Measurements from ENCODE around the gene SIGLEC8. TPM values are rescaled to one million over a fixed set of nuclear protein-coding genes. Genes with fewer than 3 reads are reported as not detected.

Gene SIGLEC8
- total RNA-seq: under 1 TPM; 0.17 to 0.94 (median 0.38) TPM

DNA sequence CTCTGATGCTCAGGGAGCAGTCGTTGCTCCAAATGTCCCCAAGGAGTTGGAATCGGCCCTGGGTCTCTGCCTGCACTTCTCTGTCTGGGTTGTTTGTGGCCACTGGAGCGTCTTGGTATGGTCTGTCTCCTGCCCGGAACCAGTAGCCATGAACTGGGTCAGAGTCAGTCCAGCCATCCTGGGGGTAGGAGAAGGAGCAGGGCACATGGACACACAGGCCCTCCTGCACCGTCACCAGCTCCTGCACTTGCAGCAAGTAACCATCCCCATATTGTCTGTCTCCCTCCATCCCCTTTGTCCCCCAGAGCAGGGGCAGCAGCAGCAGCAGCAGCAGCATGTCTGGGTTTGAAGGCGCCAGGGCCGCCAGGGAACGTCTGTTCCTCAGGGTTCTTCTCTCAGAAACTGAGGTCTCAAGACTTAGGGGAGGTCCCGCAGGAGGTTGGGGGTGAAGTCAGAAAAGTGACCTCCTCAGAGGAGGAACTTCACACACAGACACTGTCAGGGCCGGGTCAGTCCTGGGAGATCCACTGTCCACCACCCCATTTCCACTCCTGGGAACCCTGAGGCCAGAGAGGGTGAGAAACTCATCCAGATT, at the start of gene SIGLEC8:
TSS of gene SIGLEC8 (minus strand) at position 404 of the 595 bp plus-strand sequence. CDS start at position 337, 67 bp downstream.
- TF ChIP-seq, protein P1, sequence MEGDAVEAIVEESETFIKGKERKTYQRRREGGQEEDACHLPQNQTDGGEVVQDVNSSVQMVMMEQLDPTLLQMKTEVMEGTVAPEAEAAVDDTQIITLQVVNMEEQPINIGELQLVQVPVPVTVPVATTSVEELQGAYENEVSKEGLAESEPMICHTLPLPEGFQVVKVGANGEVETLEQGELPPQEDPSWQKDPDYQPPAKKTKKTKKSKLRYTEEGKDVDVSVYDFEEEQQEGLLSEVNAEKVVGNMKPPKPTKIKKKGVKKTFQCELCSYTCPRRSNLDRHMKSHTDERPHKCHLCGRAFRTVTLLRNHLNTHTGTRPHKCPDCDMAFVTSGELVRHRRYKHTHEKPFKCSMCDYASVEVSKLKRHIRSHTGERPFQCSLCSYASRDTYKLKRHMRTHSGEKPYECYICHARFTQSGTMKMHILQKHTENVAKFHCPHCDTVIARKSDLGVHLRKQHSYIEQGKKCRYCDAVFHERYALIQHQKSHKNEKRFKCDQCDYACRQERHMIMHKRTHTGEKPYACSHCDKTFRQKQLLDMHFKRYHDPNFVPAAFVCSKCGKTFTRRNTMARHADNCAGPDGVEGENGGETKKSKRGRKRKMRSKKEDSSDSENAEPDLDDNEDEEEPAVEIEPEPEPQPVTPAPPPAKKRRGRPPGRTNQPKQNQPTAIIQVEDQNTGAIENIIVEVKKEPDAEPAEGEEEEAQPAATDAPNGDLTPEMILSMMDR (IDR thresholded peaks at IDR 0.05; ENCODE audit: low read depth): no peak

DNA sequence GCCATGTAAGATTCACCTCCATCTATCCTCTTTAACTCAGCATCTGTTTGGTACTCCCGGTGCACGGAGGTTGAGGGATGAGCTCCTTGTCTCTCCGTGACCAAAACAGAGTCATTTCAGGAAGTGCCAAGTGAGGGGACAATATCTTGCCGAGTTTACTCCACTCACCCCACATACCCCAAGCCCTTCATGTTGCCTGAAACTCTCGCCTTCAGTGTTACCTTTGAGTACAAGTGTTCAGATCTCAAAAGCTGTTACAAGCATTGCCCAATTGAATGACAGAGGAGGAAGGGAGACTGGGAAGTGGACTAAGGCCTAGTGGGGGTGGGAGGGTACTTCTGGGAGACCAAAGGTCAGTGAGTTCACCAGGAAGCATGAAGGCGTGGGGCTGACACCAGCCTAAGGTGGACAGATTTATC, 49.4 kb upstream of the SIGLEC8 start:
- TF ChIP-seq, protein P1 (IDR thresholded peaks at IDR 0.05; ENCODE audit: low read depth): no peak

GRCh38 chr19:51507192-51507591, 48.9 kb upstream of the SIGLEC8 start:
- TF ChIP-seq, protein P1 (IDR thresholded peaks at IDR 0.05; ENCODE audit: low read depth): no peak

DNA sequence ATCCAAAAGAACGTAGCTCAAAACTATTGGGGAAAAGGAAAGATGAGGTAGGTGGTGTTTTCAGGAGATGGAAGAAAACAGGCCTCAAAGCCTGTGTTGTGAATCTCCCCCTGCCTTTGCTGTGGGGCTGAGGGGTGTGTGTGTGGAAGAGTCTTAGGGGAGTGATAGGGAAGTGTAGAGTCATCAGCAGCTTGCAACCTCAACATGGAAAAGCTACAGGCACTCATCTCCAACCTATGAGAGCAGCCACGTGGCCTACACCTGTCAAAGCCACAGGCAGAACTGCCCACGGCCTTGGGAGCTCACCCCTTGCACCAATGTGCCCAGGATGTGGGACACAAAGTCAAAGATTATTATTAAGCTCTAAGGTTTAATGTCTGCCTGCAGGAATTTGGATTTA, 47.6 kb upstream of the SIGLEC8 start:
- TF ChIP-seq, protein P1 (IDR thresholded peaks at IDR 0.05; ENCODE audit: low read depth): no peak

DNA sequence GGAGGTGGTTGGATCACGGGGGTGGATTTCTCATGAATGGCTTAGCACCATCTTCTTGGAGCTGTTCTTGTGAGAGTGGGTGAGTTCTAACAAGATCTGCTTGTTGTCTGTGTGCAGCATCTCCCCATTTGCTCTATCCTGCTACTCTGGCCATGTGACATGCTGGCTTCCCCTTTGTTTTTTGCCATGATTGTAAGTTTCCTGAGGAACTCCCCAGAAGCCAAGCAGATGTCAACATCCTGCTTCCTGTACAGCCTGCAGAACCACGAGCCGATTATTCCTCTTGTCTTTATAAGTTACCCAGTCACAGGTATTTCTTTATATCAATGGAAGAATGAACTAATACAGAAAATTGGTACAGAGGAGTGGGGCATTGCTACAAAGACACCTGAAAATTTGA, 45.6 kb upstream of the SIGLEC8 start:
- TF ChIP-seq, protein P1 (IDR thresholded peaks at IDR 0.05; ENCODE audit: low read depth): no peak

- TF ChIP-seq, protein P1 (IDR thresholded peaks at IDR 0.05; ENCODE audit: low read depth): no peak
Measured at GRCh38 chr19:51503286-51503817, 45.1 kb upstream of the SIGLEC8 start.

- TF ChIP-seq, protein P1 (IDR thresholded peaks at IDR 0.05; ENCODE audit: low read depth): no peak
Measured at GRCh38 chr19:51501594-51502263, 43.5 kb upstream of the SIGLEC8 start, which contains the start of gene SIGLEC12. Gene SIGLEC12, minus strand, starts transcription at chr19:51501800. Its CDS starts 67 bp downstream, at chr19:51501733.

Data from subcutaneous adipose tissue (tissue), 4 donors.